ENCODE results near the gene PRKG1. TPM values are rescaled to one million over a fixed set of nuclear protein-coding genes. Genes with fewer than 3 reads are reported as not detected.

PRKG1 gene
- total and polyA plus RNA-seq, 2 donors (not counting 1 experiment from before 2014, with no cell fraction given): 45.8 to 71.8 TPM

DNA sequence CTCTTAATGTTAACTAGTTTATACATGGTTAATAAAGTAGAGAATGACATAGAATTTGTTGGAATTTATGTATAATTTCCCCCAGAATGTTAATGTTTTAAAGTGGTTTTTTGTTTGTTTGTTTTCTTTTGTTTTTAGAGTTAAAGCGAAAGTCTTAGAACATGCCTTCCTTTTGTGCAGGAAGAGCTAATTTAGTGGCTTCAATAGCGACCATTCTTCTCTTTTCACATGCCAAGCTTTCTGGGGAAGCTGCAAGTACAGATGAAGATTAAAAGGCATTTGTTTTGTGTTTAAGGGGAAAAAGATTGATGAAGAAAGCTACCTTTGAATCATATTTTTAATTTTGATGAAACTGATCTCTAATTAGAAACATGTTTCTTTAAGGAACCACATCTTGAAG, 881.4 kb downstream of the PRKG1 start:
- no peak overlapping the region for H2AFZ ChIP-seq (ENCODE audit: low read length)
- H3K27ac ChIP-seq (ENCODE audit: insufficient read depth, low read length): no peak overlapping the region
- H3K4me2 ChIP-seq (ENCODE audit: extremely low read depth, insufficient read depth, low read length): no peak overlapping the region

DNA sequence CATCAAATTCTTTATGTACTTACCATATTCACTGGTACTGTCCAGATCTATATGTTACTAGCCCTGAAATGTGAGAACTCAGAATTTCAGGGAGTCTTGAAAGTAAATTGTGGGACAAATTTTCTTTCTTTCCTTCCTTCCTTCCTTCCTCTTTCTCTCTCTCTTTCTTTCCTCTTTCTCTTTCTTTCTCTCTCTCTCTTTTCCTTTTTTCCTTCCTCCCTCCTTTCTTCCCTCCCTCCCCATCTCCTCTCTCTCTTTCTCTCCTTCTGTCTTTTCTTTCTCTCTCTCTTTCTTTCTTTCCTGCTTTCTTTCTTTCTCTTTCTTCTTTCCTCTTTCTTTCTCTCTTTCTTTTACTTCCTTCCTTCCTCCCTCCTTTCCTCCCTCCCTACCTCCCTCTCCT, 882.5 kb downstream of the PRKG1 start:
- Histone ChIP-seq H3K9ac (ENCODE audit: insufficient read depth, low read length) (no peak overlapping the region), H3K79me2 (ENCODE audit: control insufficient read depth, insufficient read depth, low read length) (no peaks in the 10 kb centered on the region), H3K36me3 (ENCODE audit: control insufficient read depth, insufficient read depth, low read length) (no peaks in the 10 kb centered on the region), H3K4me3 (replicated peaks in 1 of 4; ENCODE audit: control extremely low read depth in 1 of 4, insufficient read depth in 1 of 4, low read depth in 3 of 4, low read length in 4 of 4) (no peak overlapping the region), H3K4me2 (ENCODE audit: extremely low read depth, insufficient read depth, low read length) (no peak overlapping the region), H3K27ac (ENCODE audit: insufficient read depth, low read length) (no peak overlapping the region), H2AFZ (ENCODE audit: low read length) (no peak overlapping the region), H4K20me1 (ENCODE audit: control insufficient read depth, extremely low read depth, insufficient read depth, low read length) (no peaks in the 10 kb centered on the region), H3K27me3 (ENCODE audit: control insufficient read depth, insufficient read depth, low read length) (no peaks in the 10 kb centered on the region), H3K9me3 (ENCODE audit: control insufficient read depth, insufficient read depth, low read depth, low read length) (no peaks in the 10 kb centered on the region), H3K4me1 (ENCODE audit: control insufficient read depth, extremely low read depth, insufficient read depth, low read length) (peaks cover 2% of the 10 kb centered on the region)
- TF ChIP-seq, protein P1, sequence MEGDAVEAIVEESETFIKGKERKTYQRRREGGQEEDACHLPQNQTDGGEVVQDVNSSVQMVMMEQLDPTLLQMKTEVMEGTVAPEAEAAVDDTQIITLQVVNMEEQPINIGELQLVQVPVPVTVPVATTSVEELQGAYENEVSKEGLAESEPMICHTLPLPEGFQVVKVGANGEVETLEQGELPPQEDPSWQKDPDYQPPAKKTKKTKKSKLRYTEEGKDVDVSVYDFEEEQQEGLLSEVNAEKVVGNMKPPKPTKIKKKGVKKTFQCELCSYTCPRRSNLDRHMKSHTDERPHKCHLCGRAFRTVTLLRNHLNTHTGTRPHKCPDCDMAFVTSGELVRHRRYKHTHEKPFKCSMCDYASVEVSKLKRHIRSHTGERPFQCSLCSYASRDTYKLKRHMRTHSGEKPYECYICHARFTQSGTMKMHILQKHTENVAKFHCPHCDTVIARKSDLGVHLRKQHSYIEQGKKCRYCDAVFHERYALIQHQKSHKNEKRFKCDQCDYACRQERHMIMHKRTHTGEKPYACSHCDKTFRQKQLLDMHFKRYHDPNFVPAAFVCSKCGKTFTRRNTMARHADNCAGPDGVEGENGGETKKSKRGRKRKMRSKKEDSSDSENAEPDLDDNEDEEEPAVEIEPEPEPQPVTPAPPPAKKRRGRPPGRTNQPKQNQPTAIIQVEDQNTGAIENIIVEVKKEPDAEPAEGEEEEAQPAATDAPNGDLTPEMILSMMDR (conservative IDR thresholded peaks at IDR 0.05 in 1 of 2, IDR thresholded peaks at IDR 0.05 in 1 of 2; ENCODE audit: low read depth in 1 of 2, low read length in 2 of 2): no peak
- no peak for TF ChIP-seq EZH2 (IDR thresholded peaks at IDR 0.05; ENCODE audit: low read length, missing control alignments)
- no peak for DNase-seq (ENCODE audit: low read depth in 2 of 2)

More for the DNA sequence above, 881.4 kb downstream of the PRKG1 start:
- Histone ChIP-seq H3K9me3 (ENCODE audit: control insufficient read depth, insufficient read depth, low read depth, low read length) (no peaks in the 10 kb centered on the region), H4K20me1 (ENCODE audit: control insufficient read depth, extremely low read depth, insufficient read depth, low read length) (no peaks in the 10 kb centered on the region), H3K79me2 (ENCODE audit: control insufficient read depth, insufficient read depth, low read length) (no peaks in the 10 kb centered on the region), H3K36me3 (ENCODE audit: control insufficient read depth, insufficient read depth, low read length) (no peaks in the 10 kb centered on the region), H3K9ac (ENCODE audit: insufficient read depth, low read length) (no peak overlapping the region), H3K4me3 (replicated peaks in 1 of 4; ENCODE audit: control extremely low read depth in 1 of 4, insufficient read depth in 1 of 4, low read depth in 3 of 4, low read length in 4 of 4) (no peak overlapping the region), H3K27me3 (ENCODE audit: control insufficient read depth, insufficient read depth, low read length) (no peaks in the 10 kb centered on the region), H3K4me1 (ENCODE audit: control insufficient read depth, extremely low read depth, insufficient read depth, low read length) (peaks cover 2% of the 10 kb centered on the region)
- no peak for DNase-seq (ENCODE audit: low read depth in 2 of 2)
- TF ChIP-seq EZH2 (IDR thresholded peaks at IDR 0.05; ENCODE audit: low read length, missing control alignments): no peak
- TF ChIP-seq, protein P1 (conservative IDR thresholded peaks at IDR 0.05 in 1 of 2, IDR thresholded peaks at IDR 0.05 in 1 of 2; ENCODE audit: low read depth in 1 of 2, low read length in 2 of 2): no peak

DNA sequence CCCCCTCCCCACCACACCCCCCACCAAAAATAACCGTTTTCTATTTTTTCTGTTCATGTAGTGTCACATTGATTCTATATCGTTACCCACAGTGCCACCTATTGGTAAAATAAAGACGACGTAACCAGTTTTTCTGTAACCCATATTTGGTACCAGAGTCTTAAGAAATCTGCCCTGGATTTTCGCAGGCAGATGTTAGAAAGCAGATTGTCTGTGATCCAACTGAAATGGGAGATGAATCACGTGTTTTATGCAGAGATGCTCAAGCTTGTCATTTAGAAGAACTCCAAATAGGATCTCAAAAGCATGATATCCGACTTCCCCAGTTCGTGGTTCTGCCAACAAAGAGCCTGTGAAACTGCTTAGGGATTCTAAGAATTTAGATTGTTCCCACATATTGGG, 886.2 kb downstream of the PRKG1 start:
- Histone ChIP-seq H3K27me3 (ENCODE audit: control insufficient read depth, insufficient read depth, low read length) (no peaks in the 10 kb centered on the region), H2AFZ (ENCODE audit: low read length) (no peak overlapping the region), H3K79me2 (ENCODE audit: control insufficient read depth, insufficient read depth, low read length) (no peaks in the 10 kb centered on the region), H4K20me1 (ENCODE audit: control insufficient read depth, extremely low read depth, insufficient read depth, low read length) (no peaks in the 10 kb centered on the region), H3K9me3 (ENCODE audit: control insufficient read depth, insufficient read depth, low read depth, low read length) (no peaks in the 10 kb centered on the region), H3K9ac (ENCODE audit: insufficient read depth, low read length) (no peak overlapping the region), H3K27ac (ENCODE audit: insufficient read depth, low read length) (no peak overlapping the region), H3K4me2 (ENCODE audit: extremely low read depth, insufficient read depth, low read length) (peak overlapping the region; percentile 23), H3K4me1 (ENCODE audit: control insufficient read depth, extremely low read depth, insufficient read depth, low read length) (peaks cover 2% of the 10 kb centered on the region), H3K36me3 (ENCODE audit: control insufficient read depth, insufficient read depth, low read length) (no peaks in the 10 kb centered on the region), H3K4me3 (replicated peaks in 1 of 4; ENCODE audit: control extremely low read depth in 1 of 4, insufficient read depth in 1 of 4, low read depth in 3 of 4, low read length in 4 of 4) (no peak overlapping the region)
- TF ChIP-seq EZH2 (IDR thresholded peaks at IDR 0.05; ENCODE audit: low read length, missing control alignments): no peak
- TF ChIP-seq, protein P1 (conservative IDR thresholded peaks at IDR 0.05 in 1 of 2, IDR thresholded peaks at IDR 0.05 in 1 of 2; ENCODE audit: low read depth in 1 of 2, low read length in 2 of 2): peak; percentile 42 to 50
- DNase-seq (ENCODE audit: low read depth in 2 of 2): peak; percentile 22 to 87
